Measurements from ENCODE around the gene MTX1. TPM values are rescaled to one million over a fixed set of nuclear protein-coding genes. Genes with fewer than 3 reads are reported as not detected.
A peak's percentile ranks its signal among the peaks of the same experiment; 100 is the strongest.
"Not testable (repeated sequence)": the region's sequence is repeated elsewhere in the genome, so short reads cannot be mapped to it uniquely, and the experiment has no call there.

Gene MTX1
- total RNA-seq, 3 donors from 2014 or later (not counting 1 experiment from before 2014, with no cell fraction given): 22.3 to 28.5 (median 27.9) TPM

GRCh38 chr1:155193275-155193990, 15.1 kb upstream of the MTX1 start:
- peak; percentile 97 for TF ChIP-seq CTCF (IDR thresholded peaks at IDR 0.05)
- peak overlapping the region; percentile 27 for H3K4me3 ChIP-seq (ENCODE audit: low read length)
- no peaks in the 10 kb centered on the region for H3K27me3 ChIP-seq (ENCODE audit: control insufficient read depth, insufficient read depth, low read length)
- Mint-ChIP-seq H3K27me3 (ENCODE audit: low read depth in 2 of 2) (peaks cover 0 to 16% of the 10 kb centered on the region in 2 donors), H3K4me3 (peak overlapping the region; percentile 90), H3K9me3 (no peaks in the 10 kb centered on the region), H3K36me3 (no peaks in the 10 kb centered on the region), H3K4me1 (peaks cover 15 to 33% of the 10 kb centered on the region in 2 donors), H3K27ac (peak overlapping the region; percentile 82 to 97)
- peaks cover 30% of the 10 kb centered on the region for H3K4me1 ChIP-seq (ENCODE audit: control insufficient read depth, insufficient read depth, low read length)
- no peaks in the 10 kb centered on the region for H3K9me3 ChIP-seq (ENCODE audit: control insufficient read depth, insufficient read depth, low read length)
- DNase-seq: peak; percentile 75 to 80
- ATAC-seq: peak; percentile 46 to 81 (median 60)
- no peak overlapping the region for H3K27ac ChIP-seq (ENCODE audit: low read length)
- under 1% methylated on average over 33 of the region's 38 CpGs for WGBS (ENCODE audit: insufficient coverage)
- intact Hi-C loops (cut with micrococcal nuclease): loop anchor here (5.0 kb wide), 2 partner anchors 34 to 49 kb away; a partner anchor contains a TSS
- no peaks in the 10 kb centered on the region for H3K36me3 ChIP-seq (ENCODE audit: control insufficient read depth, insufficient read depth, low read length)

GRCh38 chr1:155193991-155194240, 14.6 kb upstream of the MTX1 start:
- not testable (repeated sequence) for ATAC-seq

GRCh38 chr1:155195201-155196102, 13.0 kb upstream of the MTX1 start:
- peak overlapping the region; percentile 35 for H3K4me3 Mint-ChIP-seq
- Histone ChIP-seq H3K4me1 (ENCODE audit: control insufficient read depth, insufficient read depth, low read length) (peaks cover 30% of the 10 kb centered on the region), H3K27me3 (ENCODE audit: control insufficient read depth, insufficient read depth, low read length) (no peaks in the 10 kb centered on the region), H3K27ac (ENCODE audit: low read length) (no peak overlapping the region), H3K9me3 (ENCODE audit: control insufficient read depth, insufficient read depth, low read length) (no peaks in the 10 kb centered on the region), H3K36me3 (ENCODE audit: control insufficient read depth, insufficient read depth, low read length) (no peaks in the 10 kb centered on the region), H3K4me3 (ENCODE audit: low read length) (no peak overlapping the region)
- peaks cover 0 to 16% of the 10 kb centered on the region in 2 donors for H3K27me3 Mint-ChIP-seq (ENCODE audit: low read depth in 2 of 2)
- intact Hi-C loops (cut with micrococcal nuclease): no loop called here
- DNase-seq: no peak
- H3K36me3 Mint-ChIP-seq: no peaks in the 10 kb centered on the region
- TF ChIP-seq CTCF (IDR thresholded peaks at IDR 0.05): no peak
- 42% methylated on average over 26 of the region's 27 CpGs for WGBS (ENCODE audit: insufficient coverage)
- no peak for ATAC-seq
- peaks cover 15 to 33% of the 10 kb centered on the region in 2 donors for H3K4me1 Mint-ChIP-seq
- H3K9me3 Mint-ChIP-seq: no peaks in the 10 kb centered on the region
- H3K27ac Mint-ChIP-seq: peak overlapping the region in 1 of 2 donors; percentile 97

More at GRCh38 chr1:155193991-155194240, 14.6 kb upstream of the MTX1 start:
- DNase-seq; H3K9me3 Mint-ChIP-seq; H3K36me3 Mint-ChIP-seq; H3K27me3 ChIP-seq (ENCODE audit: control insufficient read depth, insufficient read depth, low read length); H3K36me3 ChIP-seq (ENCODE audit: control insufficient read depth, insufficient read depth, low read length); H3K9me3 ChIP-seq (ENCODE audit: control insufficient read depth, insufficient read depth, low read length): not testable (repeated sequence)
- WGBS (ENCODE audit: insufficient coverage): 6% methylated on average over 16 of the region's 16 CpGs
- intact Hi-C loops (cut with micrococcal nuclease): loop anchor here (5.0 kb wide), 2 partner anchors 33 to 48 kb away; a partner anchor contains a TSS
- peak overlapping the region; percentile 5 for H3K27ac ChIP-seq (ENCODE audit: low read length)
- H3K4me1 ChIP-seq (ENCODE audit: control insufficient read depth, insufficient read depth, low read length): peaks cover 30% of the 10 kb centered on the region
- peak overlapping the region; percentile 82 to 97 for H3K27ac Mint-ChIP-seq
- peaks cover 0 to 16% of the 10 kb centered on the region in 2 donors for H3K27me3 Mint-ChIP-seq (ENCODE audit: low read depth in 2 of 2)
- H3K4me1 Mint-ChIP-seq: peaks cover 15 to 33% of the 10 kb centered on the region in 2 donors
- peak overlapping the region; percentile 27 for H3K4me3 ChIP-seq (ENCODE audit: low read length)
- peak overlapping the region; percentile 90 for H3K4me3 Mint-ChIP-seq

All from natural killer cell (primary cell).